HG03571 (cell line): Measurements from ENCODE around the gene CCDC182.

Experiments used
- ATAC-seq: cut with Tn5 transposase; IDR thresholded peaks from one replicate; pipeline ENCODE4 v1.9.1; 2021; ENCODE audit not compliant: unreplicated experiment

Gene CCDC182

GRCh38 chr17:57758654-57759053 is 13.6 kb upstream of the CCDC182 start:
- no peak for ATAC-seq

- no peak for ATAC-seq
These were observed 12.6 kb upstream of the CCDC182 start for GRCh38 chr17:57757735-57758134.

GRCh38 chr17:57756951-57757350 is 11.9 kb upstream of the CCDC182 start:
- ATAC-seq, result no peak

GRCh38 chr17:57755480-57756070 is 10.5 kb upstream of the CCDC182 start:
- ATAC-seq, result no peak

GRCh38 chr17:57752031-57752905 is 7.2 kb upstream of the CCDC182 start:
- no peak for ATAC-seq

- ATAC-seq, result no peak
These were observed 6.4 kb upstream of the CCDC182 start for GRCh38 chr17:57751348-57751971.

- ATAC-seq, result no peak
These were observed 5.8 kb upstream of the CCDC182 start for GRCh38 chr17:57750895-57751294.

GRCh38 chr17:57750109-57750871 is 5.2 kb upstream of the CCDC182 start:
- ATAC-seq, result no peak

- ATAC-seq, result no peak
These were observed 4.6 kb upstream of the CCDC182 start for GRCh38 chr17:57749701-57750100.

- no peak for ATAC-seq
These were observed 2.3 kb upstream of the CCDC182 start for GRCh38 chr17:57747221-57748017.

GRCh38 chr17:57746221-57746620 is 1.1 kb upstream of the CCDC182 start:
- ATAC-seq, result no peak

GRCh38 chr17:57744195-57745170 is 616 bp downstream of the CCDC182 start:
- ATAC-seq, result no peak

- ATAC-seq, result no peak
These were observed 4.9 kb downstream of the CCDC182 start for GRCh38 chr17:57740235-57740528.

GRCh38 chr17:57739402-57740234 is 5.5 kb downstream of the CCDC182 start:
- no peak for ATAC-seq

- ATAC-seq, result no peak
These were observed 7.6 kb downstream of the CCDC182 start for GRCh38 chr17:57737450-57737849.

GRCh38 chr17:57735707-57736106 is 9.4 kb downstream of the CCDC182 start:
- ATAC-seq, result no peak

GRCh38 chr17:57735230-57735629 is 9.9 kb downstream of the CCDC182 start:
- ATAC-seq, result no peak

- ATAC-seq, result no peak
These were observed 12.0 kb downstream of the CCDC182 start for GRCh38 chr17:57733085-57733484.

- ATAC-seq, result no peak
These were observed 13.0 kb downstream of the CCDC182 start for GRCh38 chr17:57732062-57732461.
